Fibroblast of upper back skin (primary cell): ENCODE results near the gene BOC.
"Not testable (repeated sequence)": the region's sequence is repeated elsewhere in the genome, so short reads cannot be mapped to it uniquely, and the experiment has no call there.

Experiments used
- DNase-seq: peaks from one replicate; pipeline ENCODE4 v3.0.0-alpha.2; 2013

Gene BOC, protein sequence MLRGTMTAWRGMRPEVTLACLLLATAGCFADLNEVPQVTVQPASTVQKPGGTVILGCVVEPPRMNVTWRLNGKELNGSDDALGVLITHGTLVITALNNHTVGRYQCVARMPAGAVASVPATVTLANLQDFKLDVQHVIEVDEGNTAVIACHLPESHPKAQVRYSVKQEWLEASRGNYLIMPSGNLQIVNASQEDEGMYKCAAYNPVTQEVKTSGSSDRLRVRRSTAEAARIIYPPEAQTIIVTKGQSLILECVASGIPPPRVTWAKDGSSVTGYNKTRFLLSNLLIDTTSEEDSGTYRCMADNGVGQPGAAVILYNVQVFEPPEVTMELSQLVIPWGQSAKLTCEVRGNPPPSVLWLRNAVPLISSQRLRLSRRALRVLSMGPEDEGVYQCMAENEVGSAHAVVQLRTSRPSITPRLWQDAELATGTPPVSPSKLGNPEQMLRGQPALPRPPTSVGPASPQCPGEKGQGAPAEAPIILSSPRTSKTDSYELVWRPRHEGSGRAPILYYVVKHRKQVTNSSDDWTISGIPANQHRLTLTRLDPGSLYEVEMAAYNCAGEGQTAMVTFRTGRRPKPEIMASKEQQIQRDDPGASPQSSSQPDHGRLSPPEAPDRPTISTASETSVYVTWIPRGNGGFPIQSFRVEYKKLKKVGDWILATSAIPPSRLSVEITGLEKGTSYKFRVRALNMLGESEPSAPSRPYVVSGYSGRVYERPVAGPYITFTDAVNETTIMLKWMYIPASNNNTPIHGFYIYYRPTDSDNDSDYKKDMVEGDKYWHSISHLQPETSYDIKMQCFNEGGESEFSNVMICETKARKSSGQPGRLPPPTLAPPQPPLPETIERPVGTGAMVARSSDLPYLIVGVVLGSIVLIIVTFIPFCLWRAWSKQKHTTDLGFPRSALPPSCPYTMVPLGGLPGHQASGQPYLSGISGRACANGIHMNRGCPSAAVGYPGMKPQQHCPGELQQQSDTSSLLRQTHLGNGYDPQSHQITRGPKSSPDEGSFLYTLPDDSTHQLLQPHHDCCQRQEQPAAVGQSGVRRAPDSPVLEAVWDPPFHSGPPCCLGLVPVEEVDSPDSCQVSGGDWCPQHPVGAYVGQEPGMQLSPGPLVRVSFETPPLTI

GRCh38 chr3:113211330-113212149 is at the start of gene BOC:
Gene BOC, plus strand, starts transcription at chr3:113211557. Its CDS starts 38,246 bp downstream, at chr3:113249803.
- peak; percentile 75 for DNase-seq

GRCh38 chr3:113161661-113162060 is 49.7 kb upstream of the BOC start:
- no peak for DNase-seq

DNA sequence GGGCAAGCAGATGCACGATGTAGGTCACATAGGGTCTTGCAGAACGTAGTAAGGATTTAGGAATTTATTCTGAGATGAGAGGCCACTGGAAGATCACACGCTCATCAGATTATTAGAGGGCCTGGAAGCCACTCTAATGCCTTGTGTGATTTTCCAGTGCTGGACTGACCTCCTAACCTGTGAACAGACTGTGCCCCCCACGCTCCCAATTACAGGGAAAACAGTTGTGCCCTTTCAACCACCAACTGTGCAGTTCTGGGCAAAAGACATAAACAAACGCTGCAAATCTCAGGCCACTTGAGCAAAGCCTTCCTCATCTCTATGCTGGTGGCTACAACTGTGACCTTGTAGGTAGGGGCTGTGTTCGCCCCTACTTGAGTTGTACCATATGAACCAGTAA is 48.2 kb upstream of the BOC start:
- DNase-seq, result no peak

GRCh38 chr3:113165841-113166240 is 45.5 kb upstream of the BOC start:
- DNase-seq, result no peak

- DNase-seq, result no peak
Observed at GRCh38 chr3:113166357-113166718, 45.0 kb upstream of the BOC start.

DNA sequence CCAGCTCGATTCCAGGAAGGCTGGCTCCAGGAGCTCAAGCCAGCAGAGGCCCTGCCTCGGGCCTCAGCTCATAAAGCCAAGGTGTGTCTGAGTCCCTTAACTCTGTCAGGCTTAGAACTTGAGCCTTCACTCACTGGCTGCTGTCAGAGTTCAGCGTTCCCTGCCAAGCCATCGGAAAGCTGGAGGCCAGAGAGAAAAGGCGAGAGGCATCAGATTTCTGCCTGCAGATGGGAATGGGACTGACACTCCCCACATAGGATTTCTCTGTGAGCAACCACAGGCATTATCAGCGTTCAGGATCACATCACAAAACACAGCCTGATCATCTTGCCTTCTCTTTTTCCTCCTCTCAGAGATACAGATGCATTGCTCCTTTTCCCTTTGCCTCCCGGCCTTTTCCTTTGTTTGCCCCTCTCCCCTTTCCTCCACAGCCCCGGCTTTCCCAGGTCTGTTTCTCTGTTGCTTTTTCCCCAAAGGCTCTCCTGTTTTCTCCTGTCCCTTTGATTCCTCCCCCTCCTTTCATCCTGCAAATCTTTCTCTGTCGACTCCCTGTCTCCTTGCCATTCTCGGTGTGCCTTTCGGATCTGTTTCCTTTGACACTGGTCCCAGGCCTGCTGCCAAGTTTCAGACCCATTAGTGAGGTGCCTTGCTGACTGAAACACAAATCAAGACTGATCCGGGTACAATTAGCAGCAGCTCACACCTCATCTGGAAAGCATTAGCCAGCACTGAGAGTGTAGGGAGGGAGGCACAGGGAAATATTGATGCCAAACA is 44.5 kb upstream of the BOC start:
- DNase-seq, result peak; percentile 82

DNA sequence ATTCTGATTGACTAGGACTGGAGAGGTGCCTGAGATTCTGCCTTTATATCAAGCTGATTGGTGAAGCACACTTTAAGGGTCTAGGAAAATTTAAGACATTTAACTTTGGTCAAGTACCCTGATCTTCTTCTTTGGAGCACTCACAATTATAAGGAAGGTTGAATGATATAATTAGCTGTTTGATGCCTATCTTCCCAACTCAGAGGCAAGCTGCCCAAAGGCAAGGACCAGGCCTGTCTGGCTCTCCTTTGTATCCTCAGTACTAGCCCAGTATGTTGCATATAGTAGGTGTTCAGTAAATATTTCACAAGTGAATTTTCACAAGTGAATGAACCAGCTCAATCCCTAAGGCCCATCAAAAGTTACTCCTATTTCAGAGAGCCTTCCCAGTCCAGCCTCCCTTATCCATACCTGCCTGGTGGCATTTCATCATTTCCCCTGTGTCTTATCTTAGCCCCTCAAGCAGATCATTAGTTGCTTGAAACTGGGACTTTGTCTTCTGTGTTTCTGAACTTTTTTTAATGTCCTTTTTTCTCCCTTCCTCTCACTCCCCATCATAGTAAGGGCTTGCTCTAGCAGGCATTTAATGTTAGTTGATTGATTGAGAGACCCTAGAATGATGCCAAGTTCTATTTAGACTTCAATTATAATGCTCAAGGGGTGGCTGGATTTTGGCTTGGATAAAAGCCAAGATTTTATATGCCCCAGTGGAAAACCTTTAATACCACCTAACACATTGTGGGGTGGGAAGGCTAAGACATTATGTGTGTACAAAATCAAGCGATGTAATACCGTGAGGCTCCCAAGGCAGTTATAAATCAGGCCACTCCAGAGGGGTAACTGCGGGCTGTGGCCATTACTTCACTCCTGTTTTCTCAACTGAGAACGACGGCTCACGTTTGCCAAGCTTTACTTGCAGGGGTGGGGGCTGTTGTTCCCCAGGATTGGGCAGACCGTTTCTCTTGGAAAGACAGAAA is 43.2 kb upstream of the BOC start:
- peak; percentile 43 for DNase-seq

GRCh38 chr3:113169891-113170452 is 41.4 kb upstream of the BOC start:
- DNase-seq, result no peak

GRCh38 chr3:113170771-113171170 is 40.6 kb upstream of the BOC start:
- DNase-seq, result no peak

DNA sequence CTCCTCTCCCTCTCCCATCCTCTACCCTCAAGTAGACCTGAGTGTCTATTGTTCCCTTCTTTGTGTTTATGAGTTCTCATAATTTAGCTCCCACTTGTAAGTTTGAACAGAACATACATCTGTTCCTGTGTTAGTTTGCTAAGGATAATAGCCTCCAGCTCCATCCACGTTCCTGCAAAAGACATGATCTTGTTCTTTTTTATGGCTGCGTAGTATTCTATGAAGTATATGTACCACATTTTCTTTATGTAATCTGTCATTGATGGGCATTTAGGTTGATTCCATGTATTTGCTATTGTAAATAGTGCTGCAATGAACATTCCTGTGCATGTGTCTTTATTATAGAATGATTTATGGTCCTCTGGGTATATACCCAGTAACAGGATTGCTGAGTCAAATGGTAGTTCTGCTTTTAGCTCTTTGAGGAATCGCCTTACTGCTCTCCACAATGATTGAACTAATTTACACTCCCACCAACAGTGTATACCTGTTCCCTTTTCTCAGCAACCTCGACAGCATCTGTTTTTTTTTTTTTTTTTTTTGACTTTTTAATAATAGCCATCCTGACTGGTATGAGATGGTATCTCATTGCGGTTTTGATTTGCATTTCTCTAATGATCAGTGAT is 39.6 kb upstream of the BOC start:
- DNase-seq, result not testable (repeated sequence)

DNA sequence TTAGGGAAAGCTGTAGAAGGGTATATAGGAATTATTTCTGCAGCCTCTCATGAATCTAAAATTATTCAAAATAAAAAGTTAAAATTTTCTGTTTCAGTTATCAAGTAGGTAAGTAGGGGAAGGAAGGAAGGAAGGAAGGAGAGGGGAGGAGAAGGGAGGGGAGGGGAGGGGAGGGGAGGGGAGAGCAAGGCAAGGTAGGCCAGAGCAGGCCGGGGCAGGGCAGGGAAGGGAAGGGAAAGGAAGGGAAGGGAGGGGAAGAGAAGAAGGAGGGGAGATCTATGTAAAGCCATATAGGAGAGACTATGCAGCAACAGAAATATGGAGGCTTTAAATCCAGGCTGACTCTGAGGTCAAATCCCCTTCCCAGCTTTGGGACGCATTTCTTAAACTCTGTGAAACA is 38.3 kb upstream of the BOC start:
- DNase-seq, result no peak

- no peak for DNase-seq
Observed at GRCh38 chr3:113174304-113174703, 37.1 kb upstream of the BOC start.

DNA sequence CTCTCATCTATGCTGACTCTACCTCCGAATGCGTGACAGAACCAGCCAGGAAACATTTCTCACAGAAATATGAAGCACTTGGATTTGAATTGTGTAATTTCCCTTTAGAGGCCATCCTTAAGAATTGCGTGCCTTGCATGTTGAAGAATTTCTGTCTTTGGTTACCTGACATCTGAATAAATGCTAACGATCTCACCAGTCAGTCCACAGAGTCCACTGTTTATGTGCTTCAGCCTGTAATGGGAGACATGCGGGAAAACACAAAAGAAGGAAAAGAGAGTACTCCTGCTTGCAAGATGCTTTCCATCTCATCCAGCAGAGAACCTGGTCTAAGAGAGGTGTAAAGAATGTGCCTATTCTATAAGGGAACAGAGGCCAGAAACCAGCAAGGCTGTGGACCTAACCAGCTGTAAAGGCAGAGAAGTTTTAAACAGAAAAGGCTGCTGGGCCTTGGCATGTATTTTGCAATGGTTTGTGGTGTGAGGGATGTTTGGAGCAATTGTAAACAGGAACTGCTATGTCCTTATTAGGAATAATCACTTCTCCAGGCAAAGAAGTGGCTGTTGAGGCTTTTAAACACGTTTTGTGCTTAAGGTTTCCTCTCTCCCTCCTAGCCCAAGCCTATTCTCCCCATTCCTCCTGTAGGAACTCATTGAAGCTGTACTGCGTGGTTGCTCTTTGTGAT is 36.4 kb upstream of the BOC start:
- peak; percentile 34 for DNase-seq

- no peak for DNase-seq
Observed at GRCh38 chr3:113177526-113177925, 33.8 kb upstream of the BOC start.

DNA sequence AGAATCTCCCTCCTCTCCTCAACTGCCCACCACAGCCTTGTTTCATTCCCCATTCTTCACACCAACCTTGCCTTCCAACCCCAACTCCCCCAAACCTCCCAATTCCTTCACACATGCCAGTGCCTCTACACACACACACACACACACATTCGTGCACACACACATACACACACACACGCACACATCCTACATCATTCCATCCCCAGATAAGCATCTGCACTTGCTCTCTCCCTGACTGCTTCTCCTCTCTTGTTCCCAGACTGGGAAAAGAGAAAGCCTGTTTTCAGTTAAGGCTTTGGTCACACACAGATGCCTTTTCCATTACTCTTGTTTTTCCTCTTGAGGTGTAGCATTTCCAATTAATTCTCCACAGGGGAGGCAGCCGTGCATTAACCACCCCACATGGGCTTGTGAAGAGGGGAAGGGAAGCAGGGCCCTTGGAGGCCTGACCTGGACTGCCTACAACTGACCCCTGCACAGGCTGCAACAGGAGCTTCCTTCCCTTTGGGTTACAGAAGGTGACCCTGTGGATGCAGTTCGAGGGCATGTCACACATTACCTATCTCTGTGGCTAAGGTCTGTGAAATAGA is 32.0 kb upstream of the BOC start:
- DNase-seq, result peak; percentile 28

DNA sequence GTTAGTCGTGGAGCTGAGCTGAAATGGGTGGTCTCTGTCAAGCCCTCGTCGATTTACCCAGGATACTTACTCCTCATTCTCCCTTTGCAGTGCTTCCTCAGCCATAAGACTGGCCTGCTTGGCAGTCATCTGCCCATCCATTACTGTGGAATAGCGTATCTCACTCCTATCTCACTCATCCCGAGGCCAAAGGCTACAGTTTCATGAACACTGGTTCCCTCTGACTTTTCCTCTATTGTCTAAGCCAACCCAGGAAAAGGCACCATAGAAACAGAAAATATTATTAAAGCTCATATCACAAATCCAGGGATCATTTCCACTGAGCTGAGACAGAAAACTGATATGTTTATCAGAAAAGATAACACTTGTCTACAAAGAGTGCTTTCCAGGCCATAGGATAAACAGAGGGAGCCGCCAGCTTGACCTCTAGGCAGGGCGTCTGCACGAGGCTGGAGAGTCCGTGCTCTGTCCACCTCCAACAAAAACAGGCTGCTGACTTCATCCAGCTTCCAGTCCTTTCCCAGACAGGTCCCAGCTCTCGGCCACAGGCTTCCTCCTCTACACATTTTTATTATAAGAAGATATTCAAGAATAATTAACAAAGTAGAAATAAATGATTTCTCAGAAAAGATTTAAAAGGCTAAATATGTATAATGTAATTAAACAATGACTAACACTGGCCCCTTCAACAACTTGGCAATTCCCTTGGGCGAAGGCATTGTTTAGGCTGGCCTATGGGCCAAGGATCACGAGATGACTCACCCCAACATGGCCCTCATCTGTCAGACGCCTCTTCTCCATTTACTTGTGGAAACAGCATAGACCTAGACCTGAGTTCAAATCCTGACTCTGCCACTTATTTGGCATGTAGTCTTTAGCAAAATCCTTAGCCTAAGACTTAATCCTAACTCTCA is 27.4 kb upstream of the BOC start:
- DNase-seq, result no peak

GRCh38 chr3:113185194-113185835 is 26.0 kb upstream of the BOC start:
- peak; percentile 69 for DNase-seq
